Nephron progenitor cell (in vitro differentiated cells): ENCODE results near the gene CLDN1.

ENCODE experiments used
- DNase-seq: peaks from one replicate; pipeline ENCODE4 v3.0.0; 2021
- H3K27ac Mint-ChIP-seq: 2 replicates; pipeline ENCODE4 v1.8.0; 2021; ENCODE audit warnings: mild to moderate bottlenecking, moderate library complexity, mixed read lengths
- H3K27me3 Mint-ChIP-seq: 2 replicates; pipeline ENCODE4 v1.8.0; 2021; ENCODE audit warnings: mild to moderate bottlenecking, low read depth, mixed read lengths; ENCODE audit not compliant: poor library complexity
- H3K36me3 Mint-ChIP-seq: 2 replicates; pipeline ENCODE4 v1.8.0; 2021; ENCODE audit warnings: low read depth, mixed read lengths
- H3K4me1 Mint-ChIP-seq: 2 replicates; pipeline ENCODE4 v1.8.0; 2021; ENCODE audit warnings: mixed read lengths
- H3K4me3 Mint-ChIP-seq: 2 replicates; pipeline ENCODE4 v1.8.0; 2021; ENCODE audit warnings: mild to moderate bottlenecking, moderate library complexity, mixed read lengths
- H3K9me3 Mint-ChIP-seq: 2 replicates; pipeline ENCODE4 v1.8.0; 2021; ENCODE audit warnings: mild to moderate bottlenecking, moderate library complexity, mixed read lengths
- CTCF ChIP-seq: fragments of 200-600 bp; sonication (generic); IDR thresholded peaks from 2 replicates; pipeline ENCODE4 v1.5.0; 2021; ENCODE audit warnings: antibody characterized with exemption

Gene CLDN1

DNA sequence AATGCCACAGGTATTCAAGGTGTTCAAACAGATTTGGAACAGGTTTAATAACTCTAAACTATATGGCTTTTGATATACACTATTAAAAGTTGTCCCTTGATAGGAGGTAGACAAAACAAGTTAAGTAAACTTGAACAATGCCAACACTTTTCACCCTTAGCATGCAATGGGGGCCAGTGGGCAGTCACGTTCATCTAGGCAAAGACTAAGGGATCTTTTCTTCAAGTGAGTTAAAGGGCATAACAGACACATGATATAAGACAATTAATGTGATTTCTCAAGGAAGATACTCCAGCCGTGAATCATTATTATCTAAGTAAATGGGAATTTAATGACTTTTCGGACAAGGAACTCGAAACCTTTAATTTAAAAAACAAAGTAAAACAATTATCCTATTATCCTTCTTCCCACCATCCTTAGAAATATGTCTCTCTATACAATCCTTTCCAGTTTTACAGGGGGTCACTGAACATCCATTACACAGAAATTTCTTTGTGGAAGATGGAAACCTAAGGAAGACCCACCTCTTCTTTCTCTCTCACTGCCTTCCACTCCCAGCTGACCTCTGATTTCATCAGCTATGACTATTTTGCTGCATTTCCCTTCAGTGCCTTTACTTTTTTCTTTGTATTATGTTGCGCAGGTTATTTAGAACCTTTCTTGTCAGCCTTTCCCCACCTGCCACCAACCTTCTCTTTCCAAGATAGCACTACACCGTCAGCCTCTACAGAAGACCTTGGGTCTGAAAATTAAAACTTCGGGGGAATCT is 1.5 kb downstream of the CLDN1 start:
- Mint-ChIP-seq H3K9me3 (no peaks in the 10 kb centered on the region), H3K4me1 (peaks cover 17% of the 10 kb centered on the region), H3K27ac (no peak overlapping the region), H3K27me3 (peaks cover 48% of the 10 kb centered on the region), H3K4me3 (peak overlapping the region; percentile 87), H3K36me3 (no peaks in the 10 kb centered on the region)
- TF ChIP-seq CTCF, result no peak
- DNase-seq, result no peak

DNA sequence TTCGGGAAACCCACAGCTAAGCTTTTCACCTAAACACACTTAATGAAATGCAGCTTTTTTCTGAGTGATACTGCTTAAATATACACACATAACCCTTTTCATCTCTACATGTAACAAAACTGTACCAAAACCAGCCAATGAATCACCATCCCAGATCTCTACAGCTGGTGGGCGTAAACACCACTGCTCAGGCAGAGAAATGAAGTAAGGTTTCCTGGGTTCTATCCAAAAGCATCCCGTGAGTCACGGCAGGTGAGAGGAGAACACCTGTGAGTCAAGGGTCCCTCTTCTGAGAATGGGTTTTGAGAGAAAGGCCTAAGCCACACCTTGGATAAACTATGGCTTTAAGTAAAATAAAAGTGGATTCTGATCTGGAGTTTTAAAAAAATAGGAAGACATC is 2.6 kb downstream of the CLDN1 start:
- no peak for TF ChIP-seq CTCF
- H3K9me3 Mint-ChIP-seq, result no peaks in the 10 kb centered on the region
- H3K27ac Mint-ChIP-seq, result no peak overlapping the region
- peaks cover 50% of the 10 kb centered on the region for H3K27me3 Mint-ChIP-seq
- H3K36me3 Mint-ChIP-seq, result no peaks in the 10 kb centered on the region
- no peak overlapping the region for H3K4me3 Mint-ChIP-seq
- DNase-seq, result no peak
- H3K4me1 Mint-ChIP-seq, result peaks cover 17% of the 10 kb centered on the region

DNA sequence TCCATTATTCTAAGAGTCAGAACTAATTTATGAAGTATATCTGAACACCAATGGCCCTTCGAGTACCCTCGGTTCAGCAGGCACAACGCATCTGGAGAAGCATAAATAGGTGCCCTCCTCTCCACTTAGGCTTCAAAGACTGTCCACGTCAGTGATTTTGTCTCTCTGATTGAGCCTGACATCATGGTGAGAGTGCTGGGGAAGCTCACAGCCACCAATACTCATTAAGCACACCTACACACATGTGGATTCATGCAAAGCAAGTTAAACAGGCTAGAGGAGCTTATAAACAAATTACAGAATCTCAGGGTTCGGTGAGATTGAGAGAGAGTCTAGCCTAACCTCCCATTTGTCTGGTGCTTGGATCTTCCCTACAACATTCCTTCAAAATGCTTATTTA is 3.6 kb downstream of the CLDN1 start:
- Mint-ChIP-seq H3K27ac (no peak overlapping the region), H3K36me3 (no peaks in the 10 kb centered on the region), H3K4me3 (no peak overlapping the region)

GRCh38 chr3:190314741-190315140 is 7.5 kb downstream of the CLDN1 start:
- Mint-ChIP-seq H3K4me1 (no peaks in the 10 kb centered on the region), H3K4me3 (no peak overlapping the region), H3K9me3 (no peaks in the 10 kb centered on the region), H3K27me3 (peaks cover 15% of the 10 kb centered on the region), H3K27ac (no peak overlapping the region), H3K36me3 (no peaks in the 10 kb centered on the region)
- DNase-seq, result no peak
- TF ChIP-seq CTCF, result no peak

More for the DNA sequence above, 3.6 kb downstream of the CLDN1 start:
- H3K9me3 Mint-ChIP-seq, result no peaks in the 10 kb centered on the region
- H3K27me3 Mint-ChIP-seq, result peaks cover 50% of the 10 kb centered on the region
- peaks cover 17% of the 10 kb centered on the region for H3K4me1 Mint-ChIP-seq
- DNase-seq, result no peak
- TF ChIP-seq CTCF, result no peak

DNA sequence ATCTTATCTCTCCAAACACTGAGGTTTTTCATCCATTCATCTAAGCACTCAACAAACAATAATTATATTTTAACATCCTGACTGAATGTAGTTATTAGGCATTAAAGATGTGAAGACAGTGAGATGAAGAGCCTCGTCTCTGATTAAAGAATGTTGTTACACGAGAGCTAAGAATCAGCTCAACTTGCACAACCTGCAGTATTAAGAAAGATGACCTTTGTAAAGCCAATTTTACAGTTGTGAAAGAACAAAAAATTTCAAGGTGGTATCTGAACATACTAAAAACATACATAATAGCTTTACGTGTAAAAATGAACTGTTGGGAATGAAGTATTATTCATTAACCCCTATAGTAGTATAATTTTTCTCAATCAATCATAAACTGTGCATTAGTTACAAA is 12.8 kb downstream of the CLDN1 start:
- TF ChIP-seq CTCF, result no peak
- Mint-ChIP-seq H3K27me3 (no peaks in the 10 kb centered on the region), H3K4me1 (peaks cover 22% of the 10 kb centered on the region), H3K27ac (no peak overlapping the region), H3K4me3 (no peak overlapping the region), H3K36me3 (no peaks in the 10 kb centered on the region), H3K9me3 (no peaks in the 10 kb centered on the region)
- no peak for DNase-seq

- H3K27me3 Mint-ChIP-seq, result peaks cover 7% of the 10 kb centered on the region
Observed at GRCh38 chr3:190308154-190308553, 14.1 kb downstream of the CLDN1 start.

More at GRCh38 chr3:190308154-190308553, 14.1 kb downstream of the CLDN1 start:
- TF ChIP-seq CTCF, result no peak
- no peak for DNase-seq
- H3K36me3 Mint-ChIP-seq, result no peaks in the 10 kb centered on the region
- H3K4me1 Mint-ChIP-seq, result peaks cover 22% of the 10 kb centered on the region
- peak overlapping the region; percentile 68 for H3K27ac Mint-ChIP-seq
- no peaks in the 10 kb centered on the region for H3K9me3 Mint-ChIP-seq
- H3K4me3 Mint-ChIP-seq, result no peak overlapping the region
